ENCODE measurements around the gene TBX3. TPM values are rescaled to one million over a fixed set of nuclear protein-coding genes. Genes with fewer than 3 reads are reported as not detected.

TBX3 gene
- total and polyA plus RNA-seq, 4 donors, result 5.8 to 26.8 (median 17.6) TPM

DNA sequence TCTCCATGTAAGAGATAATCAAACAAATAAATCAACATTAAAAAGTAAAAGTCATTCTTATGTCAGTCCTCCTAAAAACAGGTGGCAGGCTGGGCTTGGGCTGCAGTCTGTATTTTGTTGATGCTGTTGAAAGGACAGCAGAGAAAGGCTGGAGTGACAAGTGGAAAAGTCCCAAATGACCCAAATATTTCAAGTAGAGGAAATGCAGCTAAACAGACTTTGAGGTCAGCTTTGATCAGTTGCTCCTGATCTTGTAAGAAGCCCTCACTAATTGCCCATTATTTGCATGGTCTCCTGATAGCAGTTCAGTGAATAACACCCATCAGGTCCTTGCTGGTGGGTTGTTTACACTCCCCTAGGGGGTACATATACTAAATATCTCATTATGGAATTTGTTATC, 24.9 kb downstream of the TBX3 start:
- Histone ChIP-seq H3K9ac (ENCODE audit: low read depth in 1 of 2, low read length in 2 of 2) (no peak overlapping the region), H3K36me3 (ENCODE audit: control insufficient read depth in 4 of 4, insufficient read depth in 3 of 4, low read depth in 1 of 4, low read length in 3 of 4) (no peaks in the 10 kb centered on the region), H3K27me3 (ENCODE audit: control insufficient read depth in 4 of 4, insufficient read depth in 4 of 4, low read length in 3 of 4) (no peaks in the 10 kb centered on the region), H3K27ac (ENCODE audit: low read depth in 1 of 2, low read length in 2 of 2) (no peak overlapping the region), H3K9me3 (ENCODE audit: control insufficient read depth in 4 of 4, low read length in 3 of 4) (no peaks in the 10 kb centered on the region), H3K4me3 (ENCODE audit: low read depth in 1 of 3, low read length in 3 of 3) (no peak overlapping the region), H3K4me1 (ENCODE audit: control insufficient read depth in 4 of 4, insufficient read depth in 4 of 4, low read length in 3 of 4) (peaks cover 0 to 3% (median 0%) of the 10 kb centered on the region in 4 donors)
- TF ChIP-seq, protein P1, sequence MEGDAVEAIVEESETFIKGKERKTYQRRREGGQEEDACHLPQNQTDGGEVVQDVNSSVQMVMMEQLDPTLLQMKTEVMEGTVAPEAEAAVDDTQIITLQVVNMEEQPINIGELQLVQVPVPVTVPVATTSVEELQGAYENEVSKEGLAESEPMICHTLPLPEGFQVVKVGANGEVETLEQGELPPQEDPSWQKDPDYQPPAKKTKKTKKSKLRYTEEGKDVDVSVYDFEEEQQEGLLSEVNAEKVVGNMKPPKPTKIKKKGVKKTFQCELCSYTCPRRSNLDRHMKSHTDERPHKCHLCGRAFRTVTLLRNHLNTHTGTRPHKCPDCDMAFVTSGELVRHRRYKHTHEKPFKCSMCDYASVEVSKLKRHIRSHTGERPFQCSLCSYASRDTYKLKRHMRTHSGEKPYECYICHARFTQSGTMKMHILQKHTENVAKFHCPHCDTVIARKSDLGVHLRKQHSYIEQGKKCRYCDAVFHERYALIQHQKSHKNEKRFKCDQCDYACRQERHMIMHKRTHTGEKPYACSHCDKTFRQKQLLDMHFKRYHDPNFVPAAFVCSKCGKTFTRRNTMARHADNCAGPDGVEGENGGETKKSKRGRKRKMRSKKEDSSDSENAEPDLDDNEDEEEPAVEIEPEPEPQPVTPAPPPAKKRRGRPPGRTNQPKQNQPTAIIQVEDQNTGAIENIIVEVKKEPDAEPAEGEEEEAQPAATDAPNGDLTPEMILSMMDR (IDR thresholded peaks at IDR 0.05; ENCODE audit: low read depth, low read length, missing input control), result no peak
- TF ChIP-seq EGR1 (IDR thresholded peaks at IDR 0.05; ENCODE audit: low read depth in 2 of 2), result no peak
- no peak for DNase-seq (ENCODE audit: low spot score)

DNA sequence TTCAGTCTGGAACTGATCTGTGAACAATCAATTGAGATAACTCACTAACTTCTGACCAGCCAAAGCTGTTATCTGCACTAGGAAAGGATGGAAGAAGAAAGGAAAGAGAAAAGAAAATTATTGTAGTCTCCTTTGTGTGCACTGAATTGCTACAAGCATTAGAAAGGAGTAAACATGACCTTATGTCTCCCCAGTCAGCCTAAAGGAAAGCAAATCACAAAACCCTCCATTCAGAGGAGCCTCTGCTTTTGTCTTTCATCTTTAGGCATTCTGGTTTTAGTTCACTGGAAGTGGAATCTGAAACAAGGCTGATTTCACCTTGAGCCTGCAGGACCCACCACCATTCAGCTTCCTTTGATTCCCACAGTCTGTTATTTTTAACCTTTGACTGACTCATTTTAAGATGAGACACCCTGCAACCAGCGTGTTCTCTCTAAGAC, 26.0 kb downstream of the TBX3 start:
- Histone ChIP-seq H3K4me1 (ENCODE audit: control insufficient read depth in 4 of 4, insufficient read depth in 4 of 4, low read length in 3 of 4) (peaks cover 0 to 3% (median 0%) of the 10 kb centered on the region in 4 donors), H3K27me3 (ENCODE audit: control insufficient read depth in 4 of 4, insufficient read depth in 4 of 4, low read length in 3 of 4) (no peaks in the 10 kb centered on the region), H3K9ac (ENCODE audit: low read depth in 1 of 2, low read length in 2 of 2) (no peak overlapping the region), H3K9me3 (ENCODE audit: control insufficient read depth in 4 of 4, low read length in 3 of 4) (no peaks in the 10 kb centered on the region), H3K27ac (ENCODE audit: low read depth in 1 of 2, low read length in 2 of 2) (no peak overlapping the region), H3K4me3 (ENCODE audit: low read depth in 1 of 3, low read length in 3 of 3) (no peak overlapping the region), H3K36me3 (ENCODE audit: control insufficient read depth in 4 of 4, insufficient read depth in 3 of 4, low read depth in 1 of 4, low read length in 3 of 4) (no peaks in the 10 kb centered on the region)
- DNase-seq (ENCODE audit: low spot score), result no peak
- TF ChIP-seq, protein P2, sequence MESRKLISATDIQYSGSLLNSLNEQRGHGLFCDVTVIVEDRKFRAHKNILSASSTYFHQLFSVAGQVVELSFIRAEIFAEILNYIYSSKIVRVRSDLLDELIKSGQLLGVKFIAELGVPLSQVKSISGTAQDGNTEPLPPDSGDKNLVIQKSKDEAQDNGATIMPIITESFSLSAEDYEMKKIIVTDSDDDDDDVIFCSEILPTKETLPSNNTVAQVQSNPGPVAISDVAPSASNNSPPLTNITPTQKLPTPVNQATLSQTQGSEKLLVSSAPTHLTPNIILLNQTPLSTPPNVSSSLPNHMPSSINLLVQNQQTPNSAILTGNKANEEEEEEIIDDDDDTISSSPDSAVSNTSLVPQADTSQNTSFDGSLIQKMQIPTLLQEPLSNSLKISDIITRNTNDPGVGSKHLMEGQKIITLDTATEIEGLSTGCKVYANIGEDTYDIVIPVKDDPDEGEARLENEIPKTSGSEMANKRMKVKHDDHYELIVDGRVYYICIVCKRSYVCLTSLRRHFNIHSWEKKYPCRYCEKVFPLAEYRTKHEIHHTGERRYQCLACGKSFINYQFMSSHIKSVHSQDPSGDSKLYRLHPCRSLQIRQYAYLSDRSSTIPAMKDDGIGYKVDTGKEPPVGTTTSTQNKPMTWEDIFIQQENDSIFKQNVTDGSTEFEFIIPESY (IDR thresholded peaks at IDR 0.05), result no peak
- TF ChIP-seq JUND (IDR thresholded peaks at IDR 0.05), result no peak
- no peak for TF ChIP-seq NR2F2 (IDR thresholded peaks at IDR 0.05)
- TF ChIP-seq RAD21 (IDR thresholded peaks at IDR 0.05), result no peak
- TF ChIP-seq RXRA (IDR thresholded peaks at IDR 0.05), result no peak
- TF ChIP-seq SP1 (IDR thresholded peaks at IDR 0.05), result no peak
- no peak for TF ChIP-seq GABPA (IDR thresholded peaks at IDR 0.05 in 1 of 2, conservative IDR thresholded peaks at IDR 0.05 in 1 of 2)
- TF ChIP-seq FOXA1 (IDR thresholded peaks at IDR 0.05), result no peak
- TF ChIP-seq, protein P1 (IDR thresholded peaks at IDR 0.05; ENCODE audit: low read depth, low read length, missing input control), result no peak
- no peak for TF ChIP-seq FOXA2 (IDR thresholded peaks at IDR 0.05)
- no peak for TF ChIP-seq EGR1 (IDR thresholded peaks at IDR 0.05; ENCODE audit: low read depth in 2 of 2)
- TF ChIP-seq, protein P3, sequence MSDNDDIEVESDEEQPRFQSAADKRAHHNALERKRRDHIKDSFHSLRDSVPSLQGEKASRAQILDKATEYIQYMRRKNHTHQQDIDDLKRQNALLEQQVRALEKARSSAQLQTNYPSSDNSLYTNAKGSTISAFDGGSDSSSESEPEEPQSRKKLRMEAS (IDR thresholded peaks at IDR 0.05), result no peak
- no peak for TF ChIP-seq HNF4A (conservative IDR thresholded peaks at IDR 0.05)
- TF ChIP-seq, protein P4, sequence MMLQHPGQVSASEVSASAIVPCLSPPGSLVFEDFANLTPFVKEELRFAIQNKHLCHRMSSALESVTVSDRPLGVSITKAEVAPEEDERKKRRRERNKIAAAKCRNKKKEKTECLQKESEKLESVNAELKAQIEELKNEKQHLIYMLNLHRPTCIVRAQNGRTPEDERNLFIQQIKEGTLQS (IDR thresholded peaks at IDR 0.05), result no peak
- TF ChIP-seq TAF1 (conservative IDR thresholded peaks at IDR 0.05), result no peak
- TF ChIP-seq HNF4G (IDR thresholded peaks at IDR 0.05), result no peak
- 84% methylated on average over 1 of the region's 1 CpG for WGBS

Measured in liver (tissue), 9 donors.